Panc1 (cell line): ENCODE results near the gene ZNF319. TPM values are rescaled to one million over a fixed set of nuclear protein-coding genes. Genes with fewer than 3 reads are reported as not detected.

ENCODE experiments used
- ATAC-seq: fragments of 200-7000 bp; cut with Tn5 transposase; 2 replicates; pipeline ENCODE4 v1.9.1; 2020; ENCODE audit warnings: mild to moderate bottlenecking, moderate library complexity
- BruUV-seq: library from RNA; stranded (reverse); fragments of 400-500 nt; replicated peaks from 2 replicates; lab custom pipeline; 2021; lab: Mats Ljungman, UMichigan
- CTCF ChIA-PET: fragments of 300-600 bp; sonication (Branson Sonifier 250); formaldehyde crosslinking; loops from one replicate; lab custom pipeline; 2022; ENCODE audit warnings: antibody characterized with exemption; lab: Charles Lee
- POLR2A ChIA-PET: fragments of 300-600 bp; sonication (Branson Sonifier 250); formaldehyde crosslinking; loops from one replicate; lab custom pipeline; 2022; ENCODE audit warnings: antibody characterized with exemption; lab: Charles Lee
- DNase-seq: peaks from one replicate; pipeline ENCODE4 v3.0.0-alpha.2; 2010; ENCODE audit warnings: low read depth, low spot score
- H3K27ac ChIP-seq: 2 replicates; pipeline ENCODE4 v1.5.1; 2011; ENCODE audit warnings: mild to moderate bottlenecking, low read length, inconsistent platforms
- H3K27me3 ChIP-seq: fragments of 200-500 bp; sonication (Bioruptor generic); 2 replicates; pipeline ENCODE4 v1.6.0; 2014; ENCODE audit warnings: low read length, inconsistent platforms; ENCODE audit not compliant: control insufficient read depth, insufficient read depth
- H3K36me3 ChIP-seq: fragments of 200-500 bp; sonication (Bioruptor generic); 2 replicates; pipeline ENCODE4 v1.5.1; 2014; ENCODE audit warnings: inconsistent platforms, mild to moderate bottlenecking, low read length, moderate library complexity; ENCODE audit not compliant: control insufficient read depth, insufficient read depth
- H3K4me1 ChIP-seq: 2 replicates; pipeline ENCODE4 v1.5.1; 2011; ENCODE audit warnings: inconsistent platforms, mild to moderate bottlenecking, low read length, moderate library complexity; ENCODE audit not compliant: control insufficient read depth, insufficient read depth
- H3K4me3 ChIP-seq, 2 experiments: 2 replicates each; pipeline ENCODE4 v1.5.1; 2011 to 2012; ENCODE audit warnings: low read depth in 2 of 2, low read length in 2 of 2, mild to moderate bottlenecking in 2 of 2, inconsistent platforms in 1 of 2, moderate library complexity in 1 of 2
- H3K9me3 ChIP-seq: fragments of 200-500 bp; sonication (Bioruptor generic); 2 replicates; pipeline ENCODE4 v1.5.1; 2014; ENCODE audit warnings: low read depth, mild to moderate bottlenecking, inconsistent platforms, low read length, moderate library complexity; ENCODE audit not compliant: control insufficient read depth, insufficient read depth
- CTCF ChIP-seq: fragments of 450-650 bp; IDR thresholded peaks from 2 replicates; pipeline ENCODE4 v1.5.1; 2017; ENCODE audit warnings: mild to moderate bottlenecking
- POLR2AphosphoS5 ChIP-seq: IDR thresholded peaks from 2 replicates; pipeline ENCODE4 v1.6.1; 2012; ENCODE audit warnings: mild to moderate bottlenecking, low read depth, low read length, moderate library complexity
- REST ChIP-seq, 2 experiments: IDR thresholded peaks; 2 replicates each; pipeline ENCODE4 v1.6.1; 2011 to 2012; ENCODE audit warnings: low read depth in 2 of 2, control low read depth in 1 of 2, low read length in 1 of 2, mild to moderate bottlenecking in 1 of 2, moderate library complexity in 1 of 2; ENCODE audit not compliant: insufficient read depth in 1 of 2
- SIN3A ChIP-seq: IDR thresholded peaks from 2 replicates; pipeline ENCODE4 v1.6.1; 2012; ENCODE audit warnings: low read depth, mild to moderate bottlenecking, low read length, moderate library complexity, borderline replicate concordance; ENCODE audit not compliant: insufficient read depth
- TCF7L2 ChIP-seq: IDR thresholded peaks from 2 replicates; pipeline ENCODE4 v1.6.1; 2011; ENCODE audit warnings: mild to moderate bottlenecking, low read depth, low read length, inconsistent platforms
- in situ Hi-C: cut with HindIII; loops from 2 replicates; pipeline ENCODE4 v1.10.0; 2016; ENCODE audit warnings: low sequenced_read_pairs, low pct_unique_long_range_greater_than_20kb
- intact Hi-C: fragments of 100-400 bp; cut with micrococcal nuclease; formaldehyde crosslinking; loops from one replicate; pipeline ENCODE4 v1.10.0; 2022; ENCODE audit not compliant: unreplicated experiment
- total RNA-seq: library from RNA; stranded (reverse); gene quantifications from one replicate; pipeline ENCODE4 v1.2.1, GENCODE V29; 2021; ENCODE audit not compliant: unreplicated experiment

The ZNF319 gene
- total RNA-seq, 1 experiment from 2014 or later: 6.5 TPM

- Histone ChIP-seq H3K4me3 (no peak overlapping the region), H3K36me3 (no peaks in the 10 kb centered on the region), H3K27ac (no peak overlapping the region), H3K27me3 (no peaks in the 10 kb centered on the region), H3K4me1 (no peaks in the 10 kb centered on the region), H3K9me3 (no peaks in the 10 kb centered on the region)
- ChIA-PET CTCF (interaction anchor here (0.7 kb wide), 1 partner anchor 60 kb away, joined by 3 read pairs; no protein-coding TSS in a partner anchor), POLR2A (no interaction called here)
- TF ChIP-seq POLR2AphosphoS5 (no peak), SIN3A (no peak), CTCF (no peak), REST (IDR thresholded peaks at IDR 0.05; ENCODE audit: insufficient read depth in 1 of 2, low read depth in 2 of 2, low read length in 1 of 2) (no peak), TCF7L2 (no peak)
- no TSS peak for BruUV-seq
- in situ Hi-C loops (no loop called here), intact Hi-C loops (no loop called here)
- DNase-seq (no peak), ATAC-seq (no peak)
Observed at GRCh38 chr16:57957673-57958392, 42.6 kb downstream of the ZNF319 start.

- POLR2A ChIA-PET: no interaction called here
- CTCF ChIA-PET: interaction anchor here (0.7 kb wide), 1 partner anchor 60 kb away, joined by 3 read pairs; no protein-coding TSS in a partner anchor
- no peak overlapping the region for H3K27ac ChIP-seq
- intact Hi-C loops: no loop called here
- H3K4me3 ChIP-seq: no peak overlapping the region
- H3K27me3 ChIP-seq: no peaks in the 10 kb centered on the region
- ATAC-seq (no peak), DNase-seq (no peak)
- TF ChIP-seq SIN3A (no peak), TCF7L2 (no peak), CTCF (no peak), POLR2AphosphoS5 (no peak), REST (IDR thresholded peaks at IDR 0.05; ENCODE audit: insufficient read depth in 1 of 2, low read depth in 2 of 2, low read length in 1 of 2) (no peak)
- BruUV-seq: no TSS peak
- no peaks in the 10 kb centered on the region for H3K36me3 ChIP-seq
- no peaks in the 10 kb centered on the region for H3K9me3 ChIP-seq
- in situ Hi-C loops: no loop called here
- no peaks in the 10 kb centered on the region for H3K4me1 ChIP-seq
Observed at GRCh38 chr16:57956924-57957672, 43.4 kb downstream of the ZNF319 start.
